ENCODE results near the gene BRD7. TPM values are rescaled to one million over a fixed set of nuclear protein-coding genes. Genes with fewer than 3 reads are reported as not detected.

The BRD7 gene
- total and polyA plus RNA-seq, 2 of the 4 experiments (the other 2 are of a cell fraction) = 24.8 to 29.9 TPM

DNA sequence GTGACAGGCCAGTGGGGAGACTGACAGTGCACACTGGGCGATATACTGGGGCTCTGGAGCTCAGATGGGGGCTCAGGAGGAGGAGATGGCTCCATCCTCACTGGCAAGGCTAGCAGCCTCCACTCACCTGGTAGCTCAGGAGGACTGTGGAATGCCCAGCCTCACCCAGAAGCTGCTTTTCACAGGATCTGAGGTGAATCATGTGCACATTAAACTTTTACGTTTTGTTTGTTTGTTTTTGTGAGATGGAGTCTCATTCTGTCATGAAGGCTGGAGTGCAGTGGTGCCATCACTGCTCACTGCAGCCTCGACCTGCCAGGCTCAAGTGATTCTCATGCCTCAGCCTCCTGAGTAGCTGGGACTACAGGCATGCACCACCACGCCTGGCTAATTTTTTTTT, 73.8 kb downstream of the BRD7 start:
- no TSS peak for BruUV-seq (replicated peaks)
- no peak overlapping the region for H2BK120ac ChIP-seq (ENCODE audit: low read depth, low read length)
- peaks cover 7% of the 10 kb centered on the region; the same call in 1 of the 2 replicates for H3K36me3 ChIP-seq (ENCODE audit: control insufficient read depth, insufficient read depth, low read length)
- no peak overlapping the region for H2BK20ac ChIP-seq (ENCODE audit: low read depth, low read length)
- TF ChIP-seq NFE2L2 (IDR thresholded peaks at IDR 0.05; ENCODE audit: low read depth, low read length) = no peak
- TF ChIP-seq, protein P1, sequence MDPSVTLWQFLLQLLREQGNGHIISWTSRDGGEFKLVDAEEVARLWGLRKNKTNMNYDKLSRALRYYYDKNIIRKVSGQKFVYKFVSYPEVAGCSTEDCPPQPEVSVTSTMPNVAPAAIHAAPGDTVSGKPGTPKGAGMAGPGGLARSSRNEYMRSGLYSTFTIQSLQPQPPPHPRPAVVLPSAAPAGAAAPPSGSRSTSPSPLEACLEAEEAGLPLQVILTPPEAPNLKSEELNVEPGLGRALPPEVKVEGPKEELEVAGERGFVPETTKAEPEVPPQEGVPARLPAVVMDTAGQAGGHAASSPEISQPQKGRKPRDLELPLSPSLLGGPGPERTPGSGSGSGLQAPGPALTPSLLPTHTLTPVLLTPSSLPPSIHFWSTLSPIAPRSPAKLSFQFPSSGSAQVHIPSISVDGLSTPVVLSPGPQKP (IDR thresholded peaks at IDR 0.05; ENCODE audit: borderline replicate concordance, low read depth, low read length) = no peak
- TF ChIP-seq, protein P2, sequence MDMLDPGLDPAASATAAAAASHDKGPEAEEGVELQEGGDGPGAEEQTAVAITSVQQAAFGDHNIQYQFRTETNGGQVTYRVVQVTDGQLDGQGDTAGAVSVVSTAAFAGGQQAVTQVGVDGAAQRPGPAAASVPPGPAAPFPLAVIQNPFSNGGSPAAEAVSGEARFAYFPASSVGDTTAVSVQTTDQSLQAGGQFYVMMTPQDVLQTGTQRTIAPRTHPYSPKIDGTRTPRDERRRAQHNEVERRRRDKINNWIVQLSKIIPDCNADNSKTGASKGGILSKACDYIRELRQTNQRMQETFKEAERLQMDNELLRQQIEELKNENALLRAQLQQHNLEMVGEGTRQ (IDR thresholded peaks at IDR 0.05; ENCODE audit: low read depth, low read length) = no peak
- no peak for TF ChIP-seq SMC3 (IDR thresholded peaks at IDR 0.05; ENCODE audit: low read depth, low read length)
- no peak for TF ChIP-seq RCOR1 (IDR thresholded peaks at IDR 0.05; ENCODE audit: insufficient replicate concordance, low read length)
- TF ChIP-seq POLR2A (IDR thresholded peaks at IDR 0.05; ENCODE audit: low read depth, low read length) = no peak
- TF ChIP-seq RFX5 (IDR thresholded peaks at IDR 0.05; ENCODE audit: low read depth, low read length) = no peak
- TF ChIP-seq MAZ (IDR thresholded peaks at IDR 0.05; ENCODE audit: borderline replicate concordance, low read depth, low read length) = no peak
- TF ChIP-seq, protein P3, sequence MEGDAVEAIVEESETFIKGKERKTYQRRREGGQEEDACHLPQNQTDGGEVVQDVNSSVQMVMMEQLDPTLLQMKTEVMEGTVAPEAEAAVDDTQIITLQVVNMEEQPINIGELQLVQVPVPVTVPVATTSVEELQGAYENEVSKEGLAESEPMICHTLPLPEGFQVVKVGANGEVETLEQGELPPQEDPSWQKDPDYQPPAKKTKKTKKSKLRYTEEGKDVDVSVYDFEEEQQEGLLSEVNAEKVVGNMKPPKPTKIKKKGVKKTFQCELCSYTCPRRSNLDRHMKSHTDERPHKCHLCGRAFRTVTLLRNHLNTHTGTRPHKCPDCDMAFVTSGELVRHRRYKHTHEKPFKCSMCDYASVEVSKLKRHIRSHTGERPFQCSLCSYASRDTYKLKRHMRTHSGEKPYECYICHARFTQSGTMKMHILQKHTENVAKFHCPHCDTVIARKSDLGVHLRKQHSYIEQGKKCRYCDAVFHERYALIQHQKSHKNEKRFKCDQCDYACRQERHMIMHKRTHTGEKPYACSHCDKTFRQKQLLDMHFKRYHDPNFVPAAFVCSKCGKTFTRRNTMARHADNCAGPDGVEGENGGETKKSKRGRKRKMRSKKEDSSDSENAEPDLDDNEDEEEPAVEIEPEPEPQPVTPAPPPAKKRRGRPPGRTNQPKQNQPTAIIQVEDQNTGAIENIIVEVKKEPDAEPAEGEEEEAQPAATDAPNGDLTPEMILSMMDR (conservative IDR thresholded peaks at IDR 0.05; ENCODE audit: low read depth, low read length) = no peak
- TF ChIP-seq MAFK (IDR thresholded peaks at IDR 0.05; ENCODE audit: low read depth, low read length) = no peak
- TF ChIP-seq CHD1 (IDR thresholded peaks at IDR 0.05; ENCODE audit: low read depth, low read length) = no peak
- TF ChIP-seq RAD21 (IDR thresholded peaks at IDR 0.05; ENCODE audit: low read length) = no peak
- no peak for TF ChIP-seq MXI1 (IDR thresholded peaks at IDR 0.05; ENCODE audit: borderline replicate concordance, low read depth, low read length)
- no peak for TF ChIP-seq BHLHE40 (IDR thresholded peaks at IDR 0.05; ENCODE audit: low read depth, low read length)
- no peak for TF ChIP-seq FOS (IDR thresholded peaks at IDR 0.05; ENCODE audit: low read depth, low read length)
- no peak for TF ChIP-seq CEBPB (IDR thresholded peaks at IDR 0.05; ENCODE audit: low read depth, low read length)
- no peak overlapping the region for H4K8ac ChIP-seq (ENCODE audit: low read depth in 2 of 2, low read length in 2 of 2)
- 0 out of 2 replicates have a peak, but pooled peaks cover 3% of the 10 kb centered on the region for H3K9me1 ChIP-seq (ENCODE audit: insufficient read depth, low read length)
- no peak overlapping the region for H4K5ac ChIP-seq (ENCODE audit: low read depth, low read length)
- H2BK15ac ChIP-seq (ENCODE audit: low read depth, low read length) = no peak overlapping the region
- no peak overlapping the region for H3K27ac ChIP-seq (ENCODE audit: insufficient read depth, low read length)
- in situ Hi-C loops (cut with MboI; ENCODE audit: low sequenced_read_pairs) (no loop called here), intact Hi-C loops (cut with micrococcal nuclease) (no loop called here), dilution Hi-C loops (cut with HindIII; ENCODE audit: low sequenced_read_pairs, unreplicated experiment) (no loop called here)
- no peak overlapping the region for H3K14ac ChIP-seq (replicated peaks; ENCODE audit: low read depth, low read length)
- H3K9me3 ChIP-seq (ENCODE audit: control insufficient read depth, insufficient read depth, low read length) = no peaks in the 10 kb centered on the region
- no peak overlapping the region for H3K9ac ChIP-seq (ENCODE audit: low read depth, low read length)
- no peaks in the 10 kb centered on the region; a peak in 1 of 4 replicates for H3K79me1 ChIP-seq (ENCODE audit: low read depth in 1 of 2, low read length in 2 of 2)
- ATAC-seq (ENCODE audit: low read depth) (no peak), DNase-seq (no peak)
- H4K91ac ChIP-seq (ENCODE audit: insufficient read depth, low read depth, low read length) = no peak overlapping the region
- H2AK9ac ChIP-seq (replicated peaks; ENCODE audit: low read depth, low read length, poor library complexity) = peak overlapping the region; percentile 55
- H3K4me1 ChIP-seq (ENCODE audit: control insufficient read depth, insufficient read depth, low read length) = no peaks in the 10 kb centered on the region
- H4K20me1 ChIP-seq (ENCODE audit: insufficient read depth, low read length) = no peaks in the 10 kb centered on the region
- H3K4me3 ChIP-seq (ENCODE audit: insufficient read depth, low read depth, low read length) = no peak overlapping the region
- H3K4ac ChIP-seq (ENCODE audit: low read depth, low read length) = no peak overlapping the region
- H3K27me3 ChIP-seq (ENCODE audit: control insufficient read depth, insufficient read depth, low read length) = no peaks in the 10 kb centered on the region
- H2BK5ac ChIP-seq (ENCODE audit: low read depth, low read length, poor library complexity, severe bottlenecking) = no peak overlapping the region
- no peak overlapping the region for H3K4me2 ChIP-seq (ENCODE audit: low read depth, low read length)
- no peak overlapping the region for H3K18ac ChIP-seq (ENCODE audit: low read depth, low read length)
- CTCF ChIA-PET = no interaction called here
- H2AFZ ChIP-seq (replicated peaks; ENCODE audit: low read length, poor library complexity) = no peak overlapping the region
- WGBS, 2 experiments (ENCODE audit: extremely low coverage in 2 of 2, insufficient read length in 1 of 2) = no CpG with 5 or more reads among the region's 4 CpGs
- POLR2A ChIA-PET (ENCODE audit: unreplicated experiment) = interaction anchor here (0.6 kb wide), 1 partner anchor 10 kb away, joined by 4 read pairs; no protein-coding TSS in a partner anchor
- no peak overlapping the region for H3K23ac ChIP-seq (ENCODE audit: low read depth, low read length)
- H2AK5ac ChIP-seq (ENCODE audit: low read depth, low read length) = no peak overlapping the region
- no peak overlapping the region for H3K56ac ChIP-seq (ENCODE audit: extremely low read depth, insufficient read depth, low read length)

Measured in IMR-90 (cell line).